ENCODE results near the gene NKAIN2.
"Not testable (repeated sequence)": the region's sequence is repeated elsewhere in the genome, so short reads cannot be mapped to it uniquely, and the experiment has no call there.

The NKAIN2 gene

GRCh38 chr6:124119596-124119995 lies 315.9 kb downstream of the NKAIN2 start:
- no peak for DNase-seq

DNA sequence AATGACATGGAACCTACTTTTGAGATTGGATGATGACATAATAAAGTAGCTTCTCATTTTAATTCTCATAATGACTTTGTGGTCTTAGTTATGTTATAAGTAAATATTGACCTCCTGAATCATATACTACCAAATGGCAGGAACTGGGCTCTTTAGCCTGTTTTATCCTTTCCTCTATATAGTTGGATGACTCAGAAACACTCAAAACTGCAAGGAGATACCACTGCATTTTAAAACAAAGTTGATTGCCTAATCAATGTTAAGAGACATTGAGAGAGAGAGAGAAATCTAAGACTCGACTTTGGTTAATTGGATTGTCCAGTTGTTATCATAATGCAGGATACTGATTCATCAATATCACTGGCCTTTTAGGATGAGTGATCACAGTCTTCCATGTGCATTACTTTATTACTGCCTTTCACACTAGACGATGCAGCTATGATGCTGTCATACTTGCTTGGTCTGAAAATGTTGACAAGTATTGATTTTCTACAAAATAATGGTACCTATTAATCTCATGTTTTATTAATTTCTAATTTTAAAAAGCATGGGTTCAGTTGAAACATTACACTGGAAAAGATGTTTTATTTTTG lies 320.0 kb downstream of the NKAIN2 start:
- no peak for DNase-seq

- DNase-seq: no peak
Measured at GRCh38 chr6:124131259-124131658, 327.6 kb downstream of the NKAIN2 start.

GRCh38 chr6:124131779-124132178 lies 328.1 kb downstream of the NKAIN2 start:
- DNase-seq: no peak

- no peak for DNase-seq
Measured at GRCh38 chr6:124132256-124132655, 328.6 kb downstream of the NKAIN2 start.

GRCh38 chr6:124142852-124143251 lies 339.2 kb downstream of the NKAIN2 start:
- DNase-seq: no peak

DNA sequence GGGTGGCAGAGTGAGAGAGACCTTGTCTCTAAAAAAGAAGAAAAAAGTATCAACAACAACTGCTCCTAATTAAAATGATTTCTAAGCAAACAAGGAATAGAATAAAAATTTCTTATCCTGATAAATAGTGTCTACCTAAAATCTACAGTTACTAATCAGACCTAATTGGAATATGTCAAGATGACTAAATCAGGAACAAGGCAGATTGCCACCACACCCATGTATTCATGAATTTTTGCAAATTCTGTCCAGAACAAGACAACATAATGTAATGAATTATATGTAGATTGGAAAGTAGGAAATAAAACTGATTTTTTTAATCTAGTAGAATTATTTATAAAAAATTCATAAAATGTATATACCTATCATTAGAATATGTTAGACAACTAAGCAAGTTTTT lies 339.8 kb downstream of the NKAIN2 start:
- DNase-seq: no peak

DNA sequence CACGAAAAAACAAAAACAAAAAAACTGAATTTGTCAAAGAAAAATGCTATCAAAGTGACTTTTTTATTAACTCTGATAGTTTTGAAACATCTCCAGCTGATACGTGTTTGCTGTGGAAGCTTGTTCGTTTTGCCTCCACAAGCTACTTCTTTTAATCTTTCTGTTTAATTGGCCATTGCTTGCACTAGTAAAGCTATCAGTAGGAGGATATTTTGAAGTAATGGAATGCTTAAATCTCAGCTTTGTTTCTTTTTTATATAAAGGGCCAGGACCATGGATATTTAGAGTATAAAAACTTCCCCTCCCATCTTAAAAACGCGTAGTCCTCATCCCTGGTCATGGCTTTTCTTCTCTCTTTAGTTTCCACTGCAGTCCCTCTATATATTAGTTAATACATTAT lies 344.0 kb downstream of the NKAIN2 start:
- DNase-seq: no peak

DNA sequence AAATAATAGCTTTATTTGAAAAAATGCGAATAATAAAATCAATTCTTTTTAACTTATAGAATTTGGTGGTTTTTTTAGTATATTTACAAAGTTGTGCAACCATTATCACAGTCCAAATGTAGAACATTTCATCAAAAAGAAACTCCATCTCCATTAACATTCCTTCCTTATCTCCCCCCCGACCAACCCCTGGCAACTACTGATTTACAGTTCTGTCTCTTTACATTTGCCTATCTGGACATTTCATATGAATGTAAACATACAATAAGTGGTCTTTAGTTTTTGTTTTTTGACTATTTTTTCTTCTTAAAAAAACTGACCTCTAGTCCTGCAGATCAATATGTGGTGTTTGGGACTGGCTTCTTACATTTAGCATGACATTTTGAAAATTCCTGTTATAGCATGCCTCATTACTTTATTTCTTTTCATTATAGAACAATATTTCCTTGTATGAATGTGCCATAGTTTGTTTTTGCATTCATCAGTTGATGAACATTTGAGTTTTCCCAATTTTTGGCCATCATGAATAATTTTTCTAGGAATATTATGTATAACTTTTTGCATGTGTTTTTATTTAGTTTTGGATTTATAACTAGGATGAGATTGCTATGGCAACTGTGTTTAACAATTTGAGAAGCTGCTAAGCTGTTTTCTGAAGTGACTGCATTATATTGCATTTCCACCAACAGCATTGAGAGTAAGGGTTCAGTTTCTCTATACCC lies 344.7 kb downstream of the NKAIN2 start:
- no peak for DNase-seq

DNA sequence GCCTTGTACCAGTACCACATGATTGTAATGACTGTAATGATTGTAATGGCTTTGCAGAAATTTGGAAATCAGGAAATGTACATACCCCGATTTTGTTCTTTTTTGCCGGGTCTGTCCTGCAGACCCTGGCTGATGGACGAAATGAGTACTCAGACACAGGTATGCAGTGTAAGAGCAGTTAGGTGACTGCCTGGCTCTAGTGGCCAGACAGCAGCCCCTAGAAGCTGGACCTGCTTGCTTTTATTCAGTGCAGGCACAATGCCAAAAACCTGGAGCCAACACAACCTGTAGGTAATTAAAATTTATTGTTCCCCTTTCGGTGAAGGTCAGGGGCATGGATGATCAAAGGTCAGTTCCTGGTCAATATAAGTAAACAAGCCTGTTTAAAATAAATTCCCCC lies 346.0 kb downstream of the NKAIN2 start:
- no peak for DNase-seq

DNA sequence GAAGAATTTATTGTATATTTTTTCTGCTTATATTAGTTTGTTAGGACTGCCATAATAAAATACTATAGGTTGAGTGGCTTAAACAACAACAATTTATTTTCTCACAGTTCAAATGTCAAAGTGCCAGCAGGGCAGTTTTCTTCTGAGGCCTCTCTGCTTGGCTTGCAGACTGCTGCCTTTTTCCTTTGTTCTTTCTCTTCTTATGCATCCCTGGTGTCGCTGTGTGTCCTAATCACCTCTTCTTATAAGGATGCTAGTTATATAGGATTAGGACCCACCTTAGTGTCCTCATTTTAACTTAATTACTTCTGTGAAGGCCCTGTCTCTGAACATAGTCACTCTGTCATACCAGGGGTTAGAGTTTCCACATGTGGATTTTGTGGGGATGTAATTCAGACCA lies 354.4 kb downstream of the NKAIN2 start:
- DNase-seq: no peak

GRCh38 chr6:124163676-124164075 lies 360.0 kb downstream of the NKAIN2 start:
- no peak for DNase-seq

GRCh38 chr6:124164343-124164742 lies 360.7 kb downstream of the NKAIN2 start:
- no peak for DNase-seq

- not testable (repeated sequence) for DNase-seq
Measured at GRCh38 chr6:124167249-124167648, 363.6 kb downstream of the NKAIN2 start.

GRCh38 chr6:124190256-124190655 lies 386.6 kb downstream of the NKAIN2 start:
- no peak for DNase-seq

- no peak for DNase-seq
Measured at GRCh38 chr6:124193132-124193531, 389.5 kb downstream of the NKAIN2 start.

GRCh38 chr6:124197148-124197547 lies 393.5 kb downstream of the NKAIN2 start:
- DNase-seq: no peak

DNA sequence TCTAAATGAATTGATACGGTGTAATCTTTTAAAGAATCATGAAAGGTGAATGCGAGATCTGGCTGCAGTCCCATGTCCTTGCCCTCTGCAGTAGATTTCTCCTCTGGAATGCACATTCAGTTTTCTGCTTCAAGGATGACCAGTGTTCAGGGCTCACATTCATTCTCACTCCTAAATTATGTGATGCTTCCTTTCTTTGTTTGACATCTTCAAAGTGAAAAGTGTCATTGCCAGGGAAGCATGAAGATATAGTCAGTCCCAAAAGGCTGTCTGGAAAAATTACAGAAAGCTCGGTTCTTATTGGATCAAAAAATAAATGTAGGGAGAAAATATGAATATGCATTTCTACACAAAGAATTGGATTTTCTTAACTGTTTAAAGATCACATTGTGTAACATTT lies 395.6 kb downstream of the NKAIN2 start:
- no peak for DNase-seq

GRCh38 chr6:124200661-124201060 lies 397.0 kb downstream of the NKAIN2 start:
- DNase-seq: no peak

GRCh38 chr6:124203101-124203811 lies 399.6 kb downstream of the NKAIN2 start:
- no peak for DNase-seq

- DNase-seq: no peak
Measured at GRCh38 chr6:124203812-124204167, 400.1 kb downstream of the NKAIN2 start.

- no peak for DNase-seq
Measured at GRCh38 chr6:124205921-124206320, 402.3 kb downstream of the NKAIN2 start.

GRCh38 chr6:124223611-124224345 lies 420.1 kb downstream of the NKAIN2 start:
- no peak for DNase-seq

- DNase-seq: no peak
Measured at GRCh38 chr6:124226396-124226795, 422.7 kb downstream of the NKAIN2 start.

Measured in activated CD4-positive, alpha-beta T cell treated with anti-CD3 and anti-CD28 coated beads, Interleukin-2, amount 50 U/mL, for 4 hours (primary cell).